ENCODE measurements around the gene CDK6.

Gene CDK6

GRCh38 chr7:92788559-92789183 is 47.7 kb downstream of the CDK6 start:
- FAIRE-seq = no peak

DNA sequence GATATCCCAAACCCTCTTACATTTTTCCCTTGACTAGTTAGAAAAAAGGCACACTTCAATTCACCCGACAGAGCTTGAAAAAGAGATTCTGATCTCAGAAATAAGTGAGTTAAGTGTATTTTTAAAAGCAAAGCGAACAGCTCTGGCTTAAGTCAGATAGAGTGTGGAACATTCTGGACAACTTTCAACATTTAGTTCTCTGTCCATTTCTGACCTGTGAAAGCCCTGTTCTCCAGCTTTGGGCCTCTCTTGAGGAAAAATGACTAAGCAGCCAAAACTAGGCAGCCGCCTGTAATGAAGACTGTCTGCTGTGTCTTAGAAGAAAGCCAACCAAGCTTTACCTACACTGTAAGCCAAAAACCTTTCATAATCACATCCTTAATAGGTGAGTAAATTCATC is 50.5 kb downstream of the CDK6 start:
- FAIRE-seq = no peak

- FAIRE-seq = no peak
Observed at GRCh38 chr7:92784935-92785334, 51.4 kb downstream of the CDK6 start.

DNA sequence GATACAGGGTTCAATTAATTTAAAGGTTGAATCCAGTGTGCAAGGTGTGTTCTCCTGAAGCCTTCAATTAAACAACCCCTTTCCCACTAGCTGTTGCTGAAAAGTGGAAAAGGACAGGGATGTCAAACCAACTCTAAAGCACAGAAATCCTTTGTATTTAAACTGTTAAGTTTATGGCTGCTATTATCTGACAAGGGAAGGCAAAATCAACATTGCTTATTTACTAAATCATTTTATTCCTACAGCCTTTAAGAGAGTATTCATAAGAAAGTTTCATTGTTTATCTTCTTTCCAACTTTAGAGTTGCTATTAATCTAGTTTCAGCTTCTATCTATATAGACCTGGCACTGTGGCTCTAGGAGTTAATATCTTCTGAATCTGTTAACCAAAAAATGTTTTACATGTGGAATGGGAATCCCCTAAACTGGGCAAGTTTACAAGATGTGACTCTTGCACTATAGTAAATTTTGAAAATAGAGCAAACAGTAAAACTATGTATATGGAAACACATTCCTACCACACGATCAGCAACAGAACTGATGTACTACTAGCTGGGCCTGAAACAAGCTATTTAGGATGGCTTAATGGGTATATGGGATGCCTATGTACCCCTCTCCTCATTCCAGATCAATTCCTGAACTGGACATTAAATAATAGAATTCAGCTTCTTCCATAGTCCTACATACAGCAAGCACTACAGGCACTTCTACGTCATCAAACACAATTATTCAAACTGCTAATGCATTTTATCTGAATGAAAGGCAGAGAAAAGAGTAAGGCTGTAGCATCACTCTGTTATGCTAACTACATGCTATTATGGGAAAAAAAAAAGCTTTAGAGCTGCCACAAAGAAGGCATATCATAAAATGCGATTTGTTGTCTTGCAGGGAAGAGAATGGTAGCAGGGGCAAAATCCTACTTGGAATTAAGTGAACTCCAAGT is 52.8 kb downstream of the CDK6 start:
- FAIRE-seq = no peak

GRCh38 chr7:92782855-92783254 is 53.5 kb downstream of the CDK6 start:
- FAIRE-seq = no peak

DNA sequence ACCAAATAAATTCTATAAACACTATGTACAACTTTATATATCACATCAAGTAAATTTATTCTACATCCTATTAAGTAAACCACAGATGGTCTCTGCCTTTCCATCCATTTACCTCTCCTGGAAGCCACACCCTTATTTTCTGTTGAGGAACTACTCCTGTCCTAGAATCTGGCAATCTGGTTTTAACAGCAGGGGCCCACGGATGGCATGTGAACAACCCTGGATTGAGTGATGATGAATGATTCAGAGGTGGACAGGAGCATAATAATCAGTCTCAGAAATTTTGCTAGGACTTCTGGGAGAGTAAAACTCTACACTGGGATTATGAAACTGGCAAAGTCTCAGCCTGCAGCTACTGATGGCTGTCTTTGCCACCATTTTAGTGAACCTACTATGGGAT is 54.1 kb downstream of the CDK6 start:
- no peak for FAIRE-seq

DNA sequence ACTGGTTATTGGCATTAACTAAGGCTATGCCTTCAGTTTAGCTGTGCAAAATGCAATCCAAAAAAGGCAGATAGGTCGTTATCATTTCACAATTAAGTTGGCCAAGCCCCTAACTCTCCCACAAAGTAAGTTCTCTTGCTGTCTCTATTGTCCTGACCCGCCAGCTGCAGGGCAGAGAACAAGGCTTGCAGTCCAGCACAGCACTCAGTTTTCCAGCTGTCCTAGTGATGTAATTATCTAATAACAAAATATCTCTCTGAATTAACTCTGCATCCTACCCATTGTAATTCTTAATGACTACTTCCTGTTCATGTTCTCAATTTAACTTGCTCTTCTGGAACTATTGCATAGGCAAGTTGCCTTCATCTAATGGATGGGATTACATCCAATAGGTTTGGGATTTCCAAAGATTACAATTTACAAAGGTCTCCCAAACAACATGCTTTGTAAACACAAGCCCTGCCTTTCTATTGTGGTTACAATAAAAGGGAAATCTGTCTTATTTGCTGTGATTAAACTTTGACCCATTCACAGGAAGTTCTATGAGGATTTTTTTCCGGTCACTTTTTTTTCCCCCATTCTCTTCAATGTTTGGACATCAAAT is 55.2 kb downstream of the CDK6 start:
- peak; percentile 92 for FAIRE-seq

DNA sequence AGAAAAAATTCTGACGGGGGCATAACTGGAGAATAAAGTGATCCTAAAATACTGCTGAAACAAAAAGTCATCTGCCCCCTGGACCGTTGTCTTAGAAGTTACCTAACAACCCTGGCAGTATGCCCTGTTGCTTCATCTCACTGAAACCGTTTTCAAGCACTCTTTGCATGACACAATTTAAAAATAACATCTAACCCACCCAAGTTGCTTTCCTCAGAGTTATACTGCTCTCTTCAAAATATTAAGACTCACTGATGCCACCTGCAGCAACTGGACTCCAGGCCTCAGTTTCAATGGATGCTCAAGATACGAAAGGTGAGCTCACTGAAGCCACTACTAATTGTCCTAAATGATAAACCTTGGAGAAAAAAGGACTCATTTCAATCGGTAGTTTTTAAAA is 57.4 kb downstream of the CDK6 start:
- no peak for FAIRE-seq

DNA sequence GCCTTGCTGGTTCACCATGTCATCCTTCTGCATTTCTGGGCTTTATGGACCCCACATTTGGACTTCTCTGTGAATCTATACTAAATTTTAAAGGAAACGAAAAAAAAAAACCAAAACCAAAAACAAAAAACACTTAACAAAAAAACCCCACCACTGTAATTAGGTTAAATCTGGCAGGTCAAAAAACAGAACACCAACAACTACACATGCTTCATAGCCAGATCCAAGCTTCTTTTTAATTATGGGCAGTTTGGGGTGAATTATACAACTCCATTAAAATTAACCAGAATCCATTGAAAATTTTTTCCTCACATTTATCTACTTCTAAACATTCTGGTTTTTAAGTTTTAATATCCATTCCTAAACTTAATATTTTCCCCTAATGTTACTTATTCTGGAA is 58.4 kb downstream of the CDK6 start:
- peak; percentile 86 for FAIRE-seq

GRCh38 chr7:92773808-92774207 is 62.6 kb downstream of the CDK6 start:
- FAIRE-seq = no peak

- FAIRE-seq = no peak
Observed at GRCh38 chr7:92769844-92770243, 66.5 kb downstream of the CDK6 start.

DNA sequence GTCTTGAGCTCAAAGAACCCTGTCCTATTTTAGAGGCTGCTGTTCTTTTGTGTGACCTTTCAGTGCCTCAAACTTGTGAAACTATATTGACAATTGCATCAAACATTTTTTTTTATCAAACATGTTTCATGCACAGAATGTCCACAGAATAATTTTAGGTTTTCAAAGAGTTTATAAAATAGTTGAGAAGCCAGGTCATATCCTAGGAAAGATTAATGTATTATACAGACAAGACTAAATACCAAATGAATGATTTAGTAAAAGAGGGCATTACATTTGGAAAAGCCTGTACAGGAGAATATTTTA is 67.0 kb downstream of the CDK6 start:
- FAIRE-seq = no peak

GRCh38 chr7:92768501-92769393 is 67.6 kb downstream of the CDK6 start:
- FAIRE-seq = no peak

- FAIRE-seq = no peak
Observed at GRCh38 chr7:92767437-92767836, 68.9 kb downstream of the CDK6 start.

DNA sequence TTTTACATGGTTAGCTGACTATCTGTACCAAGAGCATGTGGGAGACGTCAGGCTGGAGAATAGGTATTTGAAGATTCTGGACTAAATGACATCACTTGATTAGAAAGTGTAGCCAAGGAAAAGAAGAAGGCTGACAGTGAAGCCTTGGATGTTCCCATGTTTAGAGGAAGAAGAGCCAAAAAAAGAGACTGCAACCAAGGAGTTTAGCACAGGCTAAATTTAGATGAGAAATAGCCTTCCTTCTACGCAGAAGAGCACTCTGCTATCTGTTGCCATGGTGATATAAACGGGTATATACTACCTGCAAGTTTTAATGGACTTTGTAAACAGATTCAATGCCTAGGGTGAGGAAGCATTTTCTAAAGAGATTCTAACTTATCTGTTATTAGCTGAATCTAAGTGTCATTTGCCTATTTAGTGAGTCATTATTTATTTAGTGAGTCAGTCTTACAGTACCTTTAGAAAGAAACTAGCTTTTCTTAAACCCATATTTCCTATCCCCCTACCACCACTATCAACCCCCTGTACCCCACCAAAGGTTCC is 69.8 kb downstream of the CDK6 start:
- no peak for FAIRE-seq

DNA sequence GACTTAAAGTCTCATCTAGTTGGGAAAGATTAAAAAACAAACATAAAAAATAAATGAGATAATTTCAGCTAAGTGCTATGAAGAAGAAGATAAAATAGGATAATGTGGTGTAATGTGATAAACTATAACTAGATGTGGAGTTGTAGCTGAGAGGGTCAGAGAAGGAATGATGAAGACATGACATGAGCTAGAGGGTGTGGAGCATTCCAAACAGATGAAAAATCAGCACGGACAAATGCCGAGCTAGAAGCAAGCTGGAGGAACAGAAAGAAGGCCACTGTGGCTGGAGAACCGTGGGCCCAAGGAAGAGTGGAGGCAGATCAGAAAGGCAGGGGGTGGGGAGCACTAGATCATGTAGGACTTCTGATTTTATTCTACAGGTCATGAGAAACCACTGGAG is 70.6 kb downstream of the CDK6 start:
- no peak for FAIRE-seq

DNA sequence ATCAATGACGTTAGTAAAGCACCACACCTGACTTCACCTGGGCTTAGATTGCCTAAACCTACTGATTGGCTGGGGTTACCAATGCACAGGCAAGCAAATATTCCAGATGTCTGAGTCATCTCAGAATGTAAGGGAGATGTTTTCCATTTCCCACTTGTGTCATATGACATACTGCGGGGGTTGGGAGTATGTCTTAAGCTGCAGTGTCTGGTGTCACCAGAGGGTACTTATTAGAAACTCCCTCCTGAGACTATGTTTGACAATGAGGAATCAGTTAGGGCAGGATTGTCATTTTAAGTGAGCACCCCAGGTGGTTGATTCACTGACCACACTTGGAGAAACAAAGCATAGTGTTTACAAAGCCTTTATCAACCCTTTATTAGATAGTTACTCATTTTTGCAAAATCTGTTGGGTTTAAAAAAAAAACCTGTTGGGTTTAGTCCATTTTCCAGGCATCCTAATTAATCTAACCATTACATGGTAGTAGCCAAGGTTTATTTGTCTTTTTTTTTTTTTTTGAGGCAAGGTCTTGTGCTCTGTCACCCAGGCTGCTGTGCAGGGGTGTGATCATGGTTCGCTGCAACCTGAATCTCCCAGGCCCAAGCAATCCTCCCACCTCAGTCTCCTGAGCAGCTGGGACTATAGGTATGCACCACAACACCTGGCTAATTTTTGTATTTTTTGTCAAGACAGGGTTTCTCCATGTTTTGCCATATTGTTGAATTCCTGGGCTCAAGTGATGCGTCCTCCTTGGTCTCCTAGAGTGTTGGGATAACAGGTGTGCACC is 72.5 kb downstream of the CDK6 start:
- no peak for FAIRE-seq

DNA sequence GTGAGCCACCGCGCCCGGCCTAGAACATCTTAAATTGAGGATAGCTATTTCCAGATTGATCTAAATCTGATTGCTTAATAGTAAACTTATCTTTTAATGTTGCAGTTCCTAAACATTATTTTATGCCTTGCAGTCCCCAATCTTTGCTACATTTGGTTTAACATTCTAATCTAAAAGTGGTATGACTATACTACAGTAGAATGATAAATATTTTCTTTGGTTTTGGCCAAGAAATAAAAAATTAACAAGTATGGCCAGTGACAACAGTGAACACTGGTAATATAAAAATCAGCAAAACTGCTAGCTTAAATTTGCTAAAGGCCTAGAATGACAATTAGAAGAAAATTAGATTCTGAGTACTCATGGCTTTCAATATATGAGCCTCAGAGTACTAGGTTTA is 73.5 kb downstream of the CDK6 start:
- FAIRE-seq = no peak

- peak; percentile 26 for FAIRE-seq
Observed at GRCh38 chr7:92761391-92762097, 74.8 kb downstream of the CDK6 start.

DNA sequence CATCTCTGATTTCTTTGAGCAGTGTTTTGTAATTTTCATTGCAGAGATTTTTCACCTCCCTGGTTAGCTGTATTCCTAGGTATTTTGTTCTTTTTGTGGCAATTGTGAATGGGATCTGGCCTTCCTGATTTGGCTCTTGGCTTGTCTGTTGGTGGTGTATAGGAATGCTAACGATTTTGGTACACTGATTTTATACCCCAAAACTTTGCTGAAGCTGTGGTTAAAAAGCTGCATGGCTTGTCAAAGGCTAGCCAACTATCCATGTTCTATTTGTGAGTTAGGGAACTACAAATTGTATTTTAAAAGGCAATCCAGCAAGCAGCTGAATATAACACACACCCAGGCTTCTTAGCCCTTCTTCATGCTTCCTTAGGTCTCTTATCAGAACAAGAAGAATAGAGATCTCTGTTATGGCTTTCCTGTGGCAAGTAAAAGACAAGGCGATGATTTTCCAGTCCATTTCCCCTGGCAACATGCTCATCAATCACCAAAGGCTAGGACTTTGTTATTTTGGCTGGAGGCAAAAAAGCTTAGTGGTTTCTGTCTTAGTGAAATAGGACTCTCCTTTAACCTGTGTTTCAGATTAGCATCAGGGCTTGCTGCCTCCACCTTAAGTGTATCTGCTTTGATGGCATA is 77.5 kb downstream of the CDK6 start:
- no peak for FAIRE-seq
